GM23338 (cell line): ENCODE measurements around the gene OLFML3. TPM values are rescaled to one million over a fixed set of nuclear protein-coding genes. Genes with fewer than 3 reads are reported as not detected.
A peak's percentile ranks its signal among the peaks of the same experiment; 100 is the strongest.

ENCODE experiments used
- ATAC-seq: fragments of 200-7000 bp; cut with Tn5 transposase; 3 replicates; pipeline ENCODE4 v1.9.1; 2020
- DNase-seq: peaks from one replicate; pipeline ENCODE4 v3.0.0-alpha.2; 2015; ENCODE audit warnings: low spot score
- H2AFZ ChIP-seq: fragments of 200-600 bp; sonication (generic); 2 replicates; pipeline ENCODE4 v1.8.0; 2016; ENCODE audit warnings: antibody characterized with exemption, mild to moderate bottlenecking, moderate library complexity
- H3F3A ChIP-seq: fragments of 200-600 bp; sonication (generic); replicated peaks from 2 replicates; pipeline ENCODE4 v1.8.0; 2017; ENCODE audit warnings: antibody characterized with exemption, mixed run types, low read depth
- H3K27ac ChIP-seq: fragments of 200-600 bp; sonication (generic); 2 replicates; pipeline ENCODE4 v1.6.1; 2016; ENCODE audit warnings: low read depth
- H3K27me3 ChIP-seq: fragments of 200-600 bp; sonication (generic); 2 replicates; pipeline ENCODE4 v1.8.0; 2016; ENCODE audit warnings: mild to moderate bottlenecking, mixed run types, moderate library complexity; ENCODE audit not compliant: insufficient read depth
- H3K36me3 ChIP-seq: fragments of 200-600 bp; sonication (generic); 2 replicates; pipeline ENCODE4 v1.8.0; 2016; ENCODE audit warnings: mild to moderate bottlenecking; ENCODE audit not compliant: insufficient read depth
- H3K4me1 ChIP-seq: fragments of 200-600 bp; sonication (generic); 2 replicates; pipeline ENCODE4 v1.8.0; 2016; ENCODE audit warnings: mild to moderate bottlenecking, moderate library complexity; ENCODE audit not compliant: insufficient read depth
- H3K4me2 ChIP-seq: fragments of 200-600 bp; sonication (generic); 2 replicates; pipeline ENCODE4 v1.7.1; 2017; ENCODE audit warnings: mixed run types
- H3K4me3 ChIP-seq: fragments of 200-600 bp; sonication (generic); 2 replicates; pipeline ENCODE4 v1.6.1; 2016; ENCODE audit warnings: mixed run types
- H3K79me2 ChIP-seq: fragments of 200-600 bp; sonication (generic); replicated peaks from 2 replicates; pipeline ENCODE4 v1.8.0; 2017; ENCODE audit warnings: mild to moderate bottlenecking; ENCODE audit not compliant: insufficient read depth
- H3K9me2 ChIP-seq: fragments of 200-600 bp; sonication (generic); 2 replicates; pipeline ENCODE4 v1.8.0; 2017; ENCODE audit not compliant: insufficient read depth
- H4K20me1 ChIP-seq: fragments of 200-600 bp; sonication (generic); replicated peaks from 2 replicates; pipeline ENCODE4 v1.8.0; 2017; ENCODE audit warnings: mild to moderate bottlenecking; ENCODE audit not compliant: insufficient read depth
- H3K27ac Mint-ChIP-seq: 2 replicates; pipeline ENCODE4 v1.8.0; 2020; ENCODE audit warnings: inconsistent platforms, mild to moderate bottlenecking, moderate library complexity, mixed read lengths
- H3K27me3 Mint-ChIP-seq: 3 replicates; pipeline ENCODE4 v1.8.0; 2022; ENCODE audit warnings: low read depth, mild to moderate bottlenecking, moderate library complexity, mixed read lengths, inconsistent platforms; ENCODE audit not compliant: insufficient read depth, poor library complexity
- H3K36me3 Mint-ChIP-seq: 3 replicates; pipeline ENCODE4 v1.8.0; 2021; ENCODE audit warnings: low read depth, mild to moderate bottlenecking, inconsistent platforms, moderate library complexity, mixed read lengths
- H3K4me1 Mint-ChIP-seq: 3 replicates; pipeline ENCODE4 v1.8.0; 2020; ENCODE audit warnings: mild to moderate bottlenecking, inconsistent platforms, mixed read lengths
- H3K4me3 Mint-ChIP-seq: 3 replicates; pipeline ENCODE4 v1.8.0; 2021; ENCODE audit warnings: moderate library complexity, mild to moderate bottlenecking, inconsistent platforms, mixed read lengths
- H3K9me3 Mint-ChIP-seq: 3 replicates; pipeline ENCODE4 v1.8.0; 2020; ENCODE audit warnings: moderate library complexity, mild to moderate bottlenecking, inconsistent platforms, mixed read lengths
- CREB1 ChIP-seq: fragments of 250-450 bp; sonication (Bioruptor Pico); IDR thresholded peaks from 2 replicates; pipeline ENCODE4 v1.5.0; 2020; ENCODE audit warnings: low read depth, mild to moderate bottlenecking, moderate library complexity
- EZH2 ChIP-seq: fragments of 200-600 bp; sonication (generic); IDR thresholded peaks from one replicate; pipeline ENCODE4 v1.8.0; 2017; ENCODE audit warnings: antibody characterized with exemption, mild to moderate bottlenecking, low read depth; ENCODE audit not compliant: unreplicated experiment
- EZH2phosphoT487 ChIP-seq: fragments of 200-600 bp; sonication (generic); IDR thresholded peaks from one replicate; pipeline ENCODE4 v1.8.1; 2018; ENCODE audit warnings: antibody characterized with exemption; ENCODE audit not compliant: unreplicated experiment
- JUNB ChIP-seq: IDR thresholded peaks from one replicate; pipeline ENCODE4 v1.6.1; 2016; ENCODE audit warnings: antibody characterized with exemption; ENCODE audit not compliant: unreplicated experiment
- NANOG ChIP-seq: IDR thresholded peaks from 2 replicates; pipeline ENCODE4 v1.6.1; 2016; ENCODE audit warnings: antibody characterized with exemption, borderline replicate concordance
- POLR2AphosphoS5 ChIP-seq: IDR thresholded peaks from 2 replicates; pipeline ENCODE4 v1.6.1; 2016; ENCODE audit warnings: antibody characterized with exemption, low read depth
- STAT1 ChIP-seq: IDR thresholded peaks from one replicate; pipeline ENCODE4 v1.6.1; 2016; ENCODE audit warnings: antibody characterized with exemption; ENCODE audit not compliant: unreplicated experiment
- ZNF114 ChIP-seq: fragments of 250-450 bp; sonication (Bioruptor Pico); IDR thresholded peaks from 2 replicates; pipeline ENCODE4 v1.5.0; 2020; ENCODE audit warnings: mild to moderate bottlenecking, moderate library complexity
- ZNF331 ChIP-seq: fragments of 250-450 bp; sonication (Bioruptor Pico); IDR thresholded peaks from 2 replicates; pipeline ENCODE4 v1.5.0; 2020; ENCODE audit warnings: low read depth, mild to moderate bottlenecking, moderate library complexity
- polyA plus RNA-seq: library from polyadenylated mRNA; unstranded; fragments of >200 nt; fragmentation: Nextera tagmentation; extraction: Ambion mirVana; gene quantifications from 2 replicates; pipeline ENCODE4 v1.2.1, GENCODE V29; 2016
- total RNA-seq: library from RNA; depleted of rRNA; stranded (reverse); fragments of >200 nt; shearing (Covaris generic); gene quantifications from 2 replicates; pipeline ENCODE4 v1.2.3, GENCODE V29; 2014
- TF ChIP-seq, protein P1 (sequence below), 2 experiments: fragments of 200-600 bp in 1 of 2; sonication (generic) in 1 of 2; conservative IDR thresholded peaks; 2 replicates each; pipeline versions ENCODE4 v1.5.1 to v1.6.1; 2016 to 2017; ENCODE audit warnings: antibody characterized with exemption in 2 of 2, low read depth in 2 of 2, mild to moderate bottlenecking in 2 of 2, moderate library complexity in 1 of 2
- TF ChIP-seq, protein P2 (sequence below): fragments of 250-450 bp; sonication (Bioruptor Pico); IDR thresholded peaks from 2 replicates; pipeline ENCODE4 v1.5.0; 2020; ENCODE audit warnings: mild to moderate bottlenecking, moderate library complexity
- TF ChIP-seq, protein P3 (sequence below): IDR thresholded peaks from 2 replicates; pipeline ENCODE4 v1.6.1; 2016; ENCODE audit warnings: antibody characterized with exemption
- TF ChIP-seq, protein P4 (sequence below): IDR thresholded peaks from one replicate; pipeline ENCODE4 v1.6.1; 2018; ENCODE audit warnings: antibody characterized with exemption; ENCODE audit not compliant: unreplicated experiment

Gene OLFML3
- total and polyA plus RNA-seq, 2 experiments from 2014 or later: 42.8 to 69.9 TPM

DNA sequence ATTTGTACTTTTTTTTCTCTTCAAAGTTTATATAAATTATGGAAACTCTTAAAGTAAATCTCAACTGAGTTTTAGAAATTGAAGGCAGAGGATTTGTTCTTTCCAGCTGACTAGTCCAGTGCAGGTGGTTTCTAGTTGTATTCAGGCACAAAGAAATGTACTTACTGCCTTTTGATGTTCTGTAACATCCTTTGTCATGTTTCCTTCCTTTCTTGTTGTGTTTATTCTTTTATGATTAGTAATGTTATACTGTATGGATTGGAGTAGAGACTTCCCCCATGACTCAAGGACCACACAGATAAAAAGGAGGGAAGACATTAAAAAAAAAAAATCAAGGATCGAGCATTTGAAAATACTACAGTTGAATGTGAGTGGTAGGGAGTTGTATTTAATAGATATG is 42.1 kb upstream of the OLFML3 start:
- no peak for TF ChIP-seq JUNB
- no peak for TF ChIP-seq EZH2phosphoT487
- no peak for TF ChIP-seq EZH2
- no peak for TF ChIP-seq POLR2AphosphoS5
- TF ChIP-seq STAT1: no peak
- TF ChIP-seq ZNF331 (CRISPR knock-in tag): no peak
- TF ChIP-seq, protein P1, sequence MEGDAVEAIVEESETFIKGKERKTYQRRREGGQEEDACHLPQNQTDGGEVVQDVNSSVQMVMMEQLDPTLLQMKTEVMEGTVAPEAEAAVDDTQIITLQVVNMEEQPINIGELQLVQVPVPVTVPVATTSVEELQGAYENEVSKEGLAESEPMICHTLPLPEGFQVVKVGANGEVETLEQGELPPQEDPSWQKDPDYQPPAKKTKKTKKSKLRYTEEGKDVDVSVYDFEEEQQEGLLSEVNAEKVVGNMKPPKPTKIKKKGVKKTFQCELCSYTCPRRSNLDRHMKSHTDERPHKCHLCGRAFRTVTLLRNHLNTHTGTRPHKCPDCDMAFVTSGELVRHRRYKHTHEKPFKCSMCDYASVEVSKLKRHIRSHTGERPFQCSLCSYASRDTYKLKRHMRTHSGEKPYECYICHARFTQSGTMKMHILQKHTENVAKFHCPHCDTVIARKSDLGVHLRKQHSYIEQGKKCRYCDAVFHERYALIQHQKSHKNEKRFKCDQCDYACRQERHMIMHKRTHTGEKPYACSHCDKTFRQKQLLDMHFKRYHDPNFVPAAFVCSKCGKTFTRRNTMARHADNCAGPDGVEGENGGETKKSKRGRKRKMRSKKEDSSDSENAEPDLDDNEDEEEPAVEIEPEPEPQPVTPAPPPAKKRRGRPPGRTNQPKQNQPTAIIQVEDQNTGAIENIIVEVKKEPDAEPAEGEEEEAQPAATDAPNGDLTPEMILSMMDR (conservative IDR thresholded peaks at IDR 0.05; ENCODE audit: low read depth in 2 of 2): no peak
- TF ChIP-seq, protein P2, sequence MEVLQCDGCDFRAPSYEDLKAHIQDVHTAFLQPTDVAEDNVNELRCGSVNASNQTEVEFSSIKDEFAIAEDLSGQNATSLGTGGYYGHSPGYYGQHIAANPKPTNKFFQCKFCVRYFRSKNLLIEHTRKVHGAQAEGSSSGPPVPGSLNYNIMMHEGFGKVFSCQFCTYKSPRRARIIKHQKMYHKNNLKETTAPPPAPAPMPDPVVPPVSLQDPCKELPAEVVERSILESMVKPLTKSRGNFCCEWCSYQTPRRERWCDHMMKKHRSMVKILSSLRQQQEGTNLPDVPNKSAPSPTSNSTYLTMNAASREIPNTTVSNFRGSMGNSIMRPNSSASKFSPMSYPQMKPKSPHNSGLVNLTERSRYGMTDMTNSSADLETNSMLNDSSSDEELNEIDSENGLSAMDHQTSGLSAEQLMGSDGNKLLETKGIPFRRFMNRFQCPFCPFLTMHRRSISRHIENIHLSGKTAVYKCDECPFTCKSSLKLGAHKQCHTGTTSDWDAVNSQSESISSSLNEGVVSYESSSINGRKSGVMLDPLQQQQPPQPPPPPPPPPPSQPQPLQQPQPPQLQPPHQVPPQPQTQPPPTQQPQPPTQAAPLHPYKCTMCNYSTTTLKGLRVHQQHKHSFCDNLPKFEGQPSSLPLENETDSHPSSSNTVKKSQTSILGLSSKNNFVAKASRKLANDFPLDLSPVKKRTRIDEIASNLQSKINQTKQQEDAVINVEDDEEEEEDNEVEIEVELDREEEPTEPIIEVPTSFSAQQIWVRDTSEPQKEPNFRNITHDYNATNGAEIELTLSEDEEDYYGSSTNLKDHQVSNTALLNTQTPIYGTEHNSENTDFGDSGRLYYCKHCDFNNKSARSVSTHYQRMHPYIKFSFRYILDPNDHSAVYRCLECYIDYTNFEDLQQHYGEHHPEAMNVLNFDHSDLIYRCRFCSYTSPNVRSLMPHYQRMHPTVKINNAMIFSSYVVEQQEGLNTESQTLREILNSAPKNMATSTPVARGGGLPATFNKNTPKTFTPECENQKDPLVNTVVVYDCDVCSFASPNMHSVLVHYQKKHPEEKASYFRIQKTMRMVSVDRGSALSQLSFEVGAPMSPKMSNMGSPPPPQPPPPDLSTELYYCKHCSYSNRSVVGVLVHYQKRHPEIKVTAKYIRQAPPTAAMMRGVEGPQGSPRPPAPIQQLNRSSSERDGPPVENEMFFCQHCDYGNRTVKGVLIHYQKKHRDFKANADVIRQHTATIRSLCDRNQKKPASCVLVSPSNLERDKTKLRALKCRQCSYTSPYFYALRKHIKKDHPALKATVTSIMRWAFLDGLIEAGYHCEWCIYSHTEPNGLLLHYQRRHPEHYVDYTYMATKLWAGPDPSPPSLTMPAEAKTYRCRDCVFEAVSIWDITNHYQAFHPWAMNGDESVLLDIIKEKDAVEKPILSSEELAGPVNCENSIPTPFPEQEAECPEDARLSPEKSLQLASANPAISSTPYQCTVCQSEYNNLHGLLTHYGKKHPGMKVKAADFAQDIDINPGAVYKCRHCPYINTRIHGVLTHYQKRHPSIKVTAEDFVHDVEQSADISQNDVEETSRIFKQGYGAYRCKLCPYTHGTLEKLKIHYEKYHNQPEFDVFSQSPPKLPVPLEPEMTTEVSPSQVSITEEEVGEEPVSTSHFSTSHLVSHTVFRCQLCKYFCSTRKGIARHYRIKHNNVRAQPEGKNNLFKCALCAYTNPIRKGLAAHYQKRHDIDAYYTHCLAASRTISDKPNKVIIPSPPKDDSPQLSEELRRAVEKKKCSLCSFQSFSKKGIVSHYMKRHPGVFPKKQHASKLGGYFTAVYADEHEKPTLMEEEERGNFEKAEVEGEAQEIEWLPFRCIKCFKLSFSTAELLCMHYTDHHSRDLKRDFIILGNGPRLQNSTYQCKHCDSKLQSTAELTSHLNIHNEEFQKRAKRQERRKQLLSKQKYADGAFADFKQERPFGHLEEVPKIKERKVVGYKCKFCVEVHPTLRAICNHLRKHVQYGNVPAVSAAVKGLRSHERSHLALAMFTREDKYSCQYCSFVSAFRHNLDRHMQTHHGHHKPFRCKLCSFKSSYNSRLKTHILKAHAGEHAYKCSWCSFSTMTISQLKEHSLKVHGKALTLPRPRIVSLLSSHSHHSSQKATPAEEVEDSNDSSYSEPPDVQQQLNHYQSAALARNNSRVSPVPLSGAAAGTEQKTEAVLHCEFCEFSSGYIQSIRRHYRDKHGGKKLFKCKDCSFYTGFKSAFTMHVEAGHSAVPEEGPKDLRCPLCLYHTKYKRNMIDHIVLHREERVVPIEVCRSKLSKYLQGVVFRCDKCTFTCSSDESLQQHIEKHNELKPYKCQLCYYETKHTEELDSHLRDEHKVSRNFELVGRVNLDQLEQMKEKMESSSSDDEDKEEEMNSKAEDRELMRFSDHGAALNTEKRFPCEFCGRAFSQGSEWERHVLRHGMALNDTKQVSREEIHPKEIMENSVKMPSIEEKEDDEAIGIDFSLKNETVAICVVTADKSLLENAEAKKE: no peak
- TF ChIP-seq, protein P3, sequence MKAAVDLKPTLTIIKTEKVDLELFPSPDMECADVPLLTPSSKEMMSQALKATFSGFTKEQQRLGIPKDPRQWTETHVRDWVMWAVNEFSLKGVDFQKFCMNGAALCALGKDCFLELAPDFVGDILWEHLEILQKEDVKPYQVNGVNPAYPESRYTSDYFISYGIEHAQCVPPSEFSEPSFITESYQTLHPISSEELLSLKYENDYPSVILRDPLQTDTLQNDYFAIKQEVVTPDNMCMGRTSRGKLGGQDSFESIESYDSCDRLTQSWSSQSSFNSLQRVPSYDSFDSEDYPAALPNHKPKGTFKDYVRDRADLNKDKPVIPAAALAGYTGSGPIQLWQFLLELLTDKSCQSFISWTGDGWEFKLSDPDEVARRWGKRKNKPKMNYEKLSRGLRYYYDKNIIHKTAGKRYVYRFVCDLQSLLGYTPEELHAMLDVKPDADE: no peak
- TF ChIP-seq, protein P4, sequence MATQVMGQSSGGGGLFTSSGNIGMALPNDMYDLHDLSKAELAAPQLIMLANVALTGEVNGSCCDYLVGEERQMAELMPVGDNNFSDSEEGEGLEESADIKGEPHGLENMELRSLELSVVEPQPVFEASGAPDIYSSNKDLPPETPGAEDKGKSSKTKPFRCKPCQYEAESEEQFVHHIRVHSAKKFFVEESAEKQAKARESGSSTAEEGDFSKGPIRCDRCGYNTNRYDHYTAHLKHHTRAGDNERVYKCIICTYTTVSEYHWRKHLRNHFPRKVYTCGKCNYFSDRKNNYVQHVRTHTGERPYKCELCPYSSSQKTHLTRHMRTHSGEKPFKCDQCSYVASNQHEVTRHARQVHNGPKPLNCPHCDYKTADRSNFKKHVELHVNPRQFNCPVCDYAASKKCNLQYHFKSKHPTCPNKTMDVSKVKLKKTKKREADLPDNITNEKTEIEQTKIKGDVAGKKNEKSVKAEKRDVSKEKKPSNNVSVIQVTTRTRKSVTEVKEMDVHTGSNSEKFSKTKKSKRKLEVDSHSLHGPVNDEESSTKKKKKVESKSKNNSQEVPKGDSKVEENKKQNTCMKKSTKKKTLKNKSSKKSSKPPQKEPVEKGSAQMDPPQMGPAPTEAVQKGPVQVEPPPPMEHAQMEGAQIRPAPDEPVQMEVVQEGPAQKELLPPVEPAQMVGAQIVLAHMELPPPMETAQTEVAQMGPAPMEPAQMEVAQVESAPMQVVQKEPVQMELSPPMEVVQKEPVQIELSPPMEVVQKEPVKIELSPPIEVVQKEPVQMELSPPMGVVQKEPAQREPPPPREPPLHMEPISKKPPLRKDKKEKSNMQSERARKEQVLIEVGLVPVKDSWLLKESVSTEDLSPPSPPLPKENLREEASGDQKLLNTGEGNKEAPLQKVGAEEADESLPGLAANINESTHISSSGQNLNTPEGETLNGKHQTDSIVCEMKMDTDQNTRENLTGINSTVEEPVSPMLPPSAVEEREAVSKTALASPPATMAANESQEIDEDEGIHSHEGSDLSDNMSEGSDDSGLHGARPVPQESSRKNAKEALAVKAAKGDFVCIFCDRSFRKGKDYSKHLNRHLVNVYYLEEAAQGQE: no peak
- TF ChIP-seq CREB1 (CRISPR knock-in tag): no peak
- TF ChIP-seq ZNF114: no peak
- TF ChIP-seq NANOG: no peak
- H3K36me3 Mint-ChIP-seq: peaks cover 12% of the 10 kb centered on the region; the same call in 2 of the 3 replicates
- Histone ChIP-seq H3K79me2 (peaks cover 80% of the 10 kb centered on the region), H3K27ac (no peak overlapping the region), H3K36me3 (no peaks in the 10 kb centered on the region; the same call in 1 of the 2 replicates), H3F3A (no peaks in the 10 kb centered on the region), H3K4me1 (0 out of 2 replicates have a peak, but pooled peaks cover 11% of the 10 kb centered on the region), H3K27me3 (no peaks in the 10 kb centered on the region), H3K9me2 (no peaks in the 10 kb centered on the region), H3K4me2 (no peak overlapping the region), H2AFZ (no peak overlapping the region), H4K20me1 (peaks cover 28% of the 10 kb centered on the region), H3K4me3 (no peak overlapping the region)
- DNase-seq (no peak), ATAC-seq (no peak)
- peaks cover 10% of the 10 kb centered on the region for H3K4me1 Mint-ChIP-seq
- peak overlapping the region; percentile 5; the same call in 1 of the 2 replicates for H3K27ac Mint-ChIP-seq
- no peaks in the 10 kb centered on the region for H3K27me3 Mint-ChIP-seq
- H3K9me3 Mint-ChIP-seq: no peaks in the 10 kb centered on the region
- no peak overlapping the region for H3K4me3 Mint-ChIP-seq
